Smooth muscle cell (in vitro differentiated cells): Measurements from ENCODE around the gene CYP3A4. TPM values are rescaled to one million over a fixed set of nuclear protein-coding genes. Genes with fewer than 3 reads are reported as not detected.

Source experiments
- DNase-seq: peaks from one replicate; lab custom pipeline; 2025; ENCODE audit not compliant: unreplicated experiment; lab: John Stamatoyannopoulos, UW
- H2AFZ ChIP-seq: fragments of 200-600 bp; sonication (generic); 2 replicates; pipeline ENCODE4 v1.6.0; 2016; ENCODE audit warnings: antibody characterized with exemption, low read depth, mild to moderate bottlenecking
- H3F3A ChIP-seq: fragments of 200-600 bp; sonication (generic); 2 replicates; pipeline ENCODE4 v1.6.0; 2017; ENCODE audit warnings: antibody characterized with exemption, low read depth
- H3K27ac ChIP-seq: fragments of 200-600 bp; sonication (generic); 2 replicates; pipeline ENCODE4 v1.5.1; 2016; ENCODE audit warnings: low read depth, mild to moderate bottlenecking
- H3K27me3 ChIP-seq: fragments of 200-600 bp; sonication (generic); 2 replicates; pipeline ENCODE4 v1.6.1; 2016; ENCODE audit warnings: low read depth, mild to moderate bottlenecking
- H3K36me3 ChIP-seq: fragments of 200-600 bp; sonication (generic); 2 replicates; pipeline ENCODE4 v1.5.1; 2016; ENCODE audit warnings: low read depth
- H3K4me1 ChIP-seq: fragments of 200-600 bp; sonication (generic); 2 replicates; pipeline ENCODE4 v1.5.1; 2016; ENCODE audit warnings: low read depth
- H3K4me2 ChIP-seq: fragments of 200-600 bp; sonication (generic); 2 replicates; pipeline ENCODE4 v1.6.0; 2016; ENCODE audit warnings: mild to moderate bottlenecking
- H3K4me3 ChIP-seq: fragments of 200-600 bp; sonication (generic); 2 replicates; pipeline ENCODE4 v1.5.1; 2016; ENCODE audit warnings: mild to moderate bottlenecking
- H3K79me2 ChIP-seq: fragments of 200-600 bp; sonication (generic); 2 replicates; pipeline ENCODE4 v1.6.0; 2016; ENCODE audit warnings: low read depth, mild to moderate bottlenecking
- H3K9ac ChIP-seq: fragments of 200-600 bp; sonication (generic); 2 replicates; pipeline ENCODE4 v1.6.0; 2016; ENCODE audit warnings: low read depth
- H3K9me3 ChIP-seq: fragments of 200-600 bp; sonication (generic); replicated peaks from 2 replicates; pipeline ENCODE4 v1.5.1; 2016; ENCODE audit warnings: low read depth
- H4K20me1 ChIP-seq: fragments of 200-600 bp; sonication (generic); 2 replicates; pipeline ENCODE4 v1.6.0; 2016; ENCODE audit warnings: low read depth
- CTCF ChIP-seq: fragments of 200-600 bp; sonication (generic); IDR thresholded peaks from 2 replicates; pipeline ENCODE4 v1.5.1; 2017; ENCODE audit warnings: borderline replicate concordance, mild to moderate bottlenecking, antibody characterized with exemption; ENCODE audit not compliant: insufficient read depth, poor library complexity, severe bottlenecking
- WGBS: methylation state at CpG from one replicate; pipeline ENCODE4 v1.1.7; 2016; ENCODE audit warnings: low lambda C conversion rate; 5-methylcytosine and 5-hydroxymethylcytosine counted together
- polyA plus RNA-seq: library from polyadenylated mRNA; unstranded; fragments of >200 nt; fragmentation: Nextera tagmentation; extraction: Ambion mirVana; gene quantifications from 2 replicates; pipeline ENCODE4 v1.2.1, GENCODE V29; 2016
- total RNA-seq: library from RNA; depleted of rRNA; stranded (reverse); fragments of >200 nt; gene quantifications from 2 replicates; pipeline ENCODE4 v1.2.3, GENCODE V29; 2014

The CYP3A4 gene
- total and polyA plus RNA-seq, 2 experiments from 2014 or later, result not detected

GRCh38 chr7:99733448-99733847 lies 50.5 kb downstream of the CYP3A4 start:
- H3K36me3 ChIP-seq, result no peaks in the 10 kb centered on the region
- no peaks in the 10 kb centered on the region for H3F3A ChIP-seq
- H2AFZ ChIP-seq, result no peak overlapping the region
- DNase-seq, result no peak
- WGBS, result 91% methylated on average over 2 of the region's 2 CpGs
- H3K4me1 ChIP-seq, result no peaks in the 10 kb centered on the region
- no peaks in the 10 kb centered on the region for H3K79me2 ChIP-seq
- no peaks in the 10 kb centered on the region for H3K9me3 ChIP-seq
- no peaks in the 10 kb centered on the region for H3K27me3 ChIP-seq
- no peak overlapping the region for H3K27ac ChIP-seq
- no peak overlapping the region for H3K9ac ChIP-seq
- no peak overlapping the region for H3K4me2 ChIP-seq
- H3K4me3 ChIP-seq, result no peak overlapping the region
- peak; percentile 30 for TF ChIP-seq CTCF
- H4K20me1 ChIP-seq, result no peaks in the 10 kb centered on the region

GRCh38 chr7:99733003-99733402 lies 51.0 kb downstream of the CYP3A4 start:
- DNase-seq, result no peak
- Histone ChIP-seq H3K27me3 (no peaks in the 10 kb centered on the region), H3F3A (no peaks in the 10 kb centered on the region), H3K9me3 (no peaks in the 10 kb centered on the region), H3K4me1 (no peaks in the 10 kb centered on the region), H3K4me2 (no peak overlapping the region), H3K36me3 (no peaks in the 10 kb centered on the region), H2AFZ (no peak overlapping the region), H4K20me1 (no peaks in the 10 kb centered on the region), H3K79me2 (no peaks in the 10 kb centered on the region), H3K27ac (no peak overlapping the region), H3K4me3 (no peak overlapping the region), H3K9ac (no peak overlapping the region)
- WGBS, result 84% methylated on average over 3 of the region's 3 CpGs
- no peak for TF ChIP-seq CTCF

GRCh38 chr7:99731638-99732374 lies 52.2 kb downstream of the CYP3A4 start:
- no peak for TF ChIP-seq CTCF
- DNase-seq, result no peak
- no peak overlapping the region for H3K9ac ChIP-seq
- H3K27me3 ChIP-seq, result no peaks in the 10 kb centered on the region
- H4K20me1 ChIP-seq, result no peaks in the 10 kb centered on the region
- no peak overlapping the region for H3K4me3 ChIP-seq
- H3K36me3 ChIP-seq, result no peaks in the 10 kb centered on the region
- 92% methylated on average over 4 of the region's 4 CpGs for WGBS
- H3K4me2 ChIP-seq, result no peak overlapping the region
- no peaks in the 10 kb centered on the region for H3K4me1 ChIP-seq
- H3K27ac ChIP-seq, result no peak overlapping the region
- no peaks in the 10 kb centered on the region for H3K9me3 ChIP-seq
- no peaks in the 10 kb centered on the region for H3F3A ChIP-seq
- H2AFZ ChIP-seq, result no peak overlapping the region
- H3K79me2 ChIP-seq, result no peaks in the 10 kb centered on the region

GRCh38 chr7:99730992-99731391 lies 53.0 kb downstream of the CYP3A4 start:
- WGBS, result 81% methylated on average over 3 of the region's 3 CpGs
- Histone ChIP-seq H3K27me3 (no peaks in the 10 kb centered on the region), H3K27ac (no peak overlapping the region), H3K9ac (no peak overlapping the region), H3K4me1 (no peaks in the 10 kb centered on the region), H3K9me3 (no peaks in the 10 kb centered on the region), H2AFZ (no peak overlapping the region), H3K36me3 (no peaks in the 10 kb centered on the region), H3K79me2 (no peaks in the 10 kb centered on the region), H4K20me1 (no peaks in the 10 kb centered on the region), H3F3A (no peaks in the 10 kb centered on the region), H3K4me2 (no peak overlapping the region), H3K4me3 (no peak overlapping the region)
- no peak for TF ChIP-seq CTCF
- DNase-seq, result no peak
